Measurements from ENCODE around the gene KCNMB2. TPM values are rescaled to one million over a fixed set of nuclear protein-coding genes. Genes with fewer than 3 reads are reported as not detected.

The KCNMB2 gene
- polyA plus RNA-seq, 1 donor (not counting 4 experiments of a cell fraction or from before 2014, with no cell fraction given) = not detected

- no peaks in the 10 kb centered on the region for H3K79me2 ChIP-seq (ENCODE audit: control insufficient read depth, insufficient read depth, low read length)
- no peaks in the 10 kb centered on the region for H3K9me3 ChIP-seq (ENCODE audit: control insufficient read depth, low read depth, low read length)
- no peak overlapping the region for H2AFZ ChIP-seq (ENCODE audit: control insufficient read depth, low read length)
- H3K9ac ChIP-seq (ENCODE audit: control insufficient read depth, extremely low read depth, insufficient read depth, low read length) = no peak overlapping the region
- no peaks in the 10 kb centered on the region for H3K4me1 ChIP-seq (ENCODE audit: control insufficient read depth, extremely low read depth, insufficient read depth, low read length)
- FAIRE-seq (no peak), DNase-seq (ENCODE audit: low read depth, low spot score) (no peak)
- no peaks in the 10 kb centered on the region for H3K27me3 ChIP-seq (ENCODE audit: control insufficient read depth, extremely low read depth, insufficient read depth, low read length)
- no peaks in the 10 kb centered on the region for H3K36me3 ChIP-seq (ENCODE audit: control insufficient read depth in 2 of 2, extremely low read depth in 1 of 2, insufficient read depth in 2 of 2, low read length in 2 of 2)
- no peak overlapping the region for H3K4me2 ChIP-seq (ENCODE audit: control insufficient read depth, extremely low read depth, insufficient read depth, low read depth, low read length)
- H3K27ac ChIP-seq (ENCODE audit: control insufficient read depth, insufficient read depth, low read length) = no peak overlapping the region
- TF ChIP-seq CTCF (optimal IDR thresholded peaks at IDR 0.05 in 1 of 3, IDR thresholded peaks at IDR 0.05 in 1 of 3, conservative IDR thresholded peaks at IDR 0.05 in 1 of 3; ENCODE audit: extremely low read depth in 1 of 3, insufficient read depth in 2 of 3, low read length in 3 of 3) (no peak), EZH2 (IDR thresholded peaks at IDR 0.05; ENCODE audit: low read length) (no peak)
- dilution Hi-C loops (cut with MboI; ENCODE audit: extremely low pct_ligation_motif_present, low sequenced_read_pairs) = no loop called here
- H3K9me1 ChIP-seq (ENCODE audit: control insufficient read depth, extremely low read depth, insufficient read depth, low read length) = no peaks in the 10 kb centered on the region
- H3K4me3 ChIP-seq (ENCODE audit: control insufficient read depth in 2 of 3, extremely low read depth in 1 of 3, insufficient read depth in 2 of 3, low read depth in 1 of 3, low read length in 3 of 3) = no peak overlapping the region
- no peaks in the 10 kb centered on the region for H4K20me1 ChIP-seq (ENCODE audit: control insufficient read depth, extremely low read depth, insufficient read depth, low read length)
Measured at GRCh38 chr3:178795349-178795748, 259.1 kb downstream of the KCNMB2 start.

DNA sequence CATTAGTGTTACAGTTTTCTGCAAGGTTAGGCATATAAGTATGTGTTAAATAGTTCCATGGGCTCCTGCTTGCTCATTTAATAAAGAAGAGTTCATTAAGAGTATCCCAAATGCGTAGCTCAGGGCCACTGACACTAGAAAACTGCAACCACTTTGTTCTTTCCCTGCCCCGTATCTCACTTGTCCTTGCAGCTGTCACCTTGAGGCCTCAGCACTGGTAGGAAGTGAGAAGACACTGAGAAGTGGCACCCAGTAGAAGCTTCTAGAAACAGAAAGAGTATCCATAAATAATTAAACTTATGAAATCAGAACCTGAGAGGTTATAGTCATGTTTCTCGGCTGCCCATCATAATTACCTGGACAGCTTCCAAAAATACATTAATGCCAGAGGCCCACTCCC lies 266.0 kb downstream of the KCNMB2 start:
- H3K4me2 ChIP-seq (ENCODE audit: control insufficient read depth, extremely low read depth, insufficient read depth, low read depth, low read length) = no peak overlapping the region
- H3K36me3 ChIP-seq (ENCODE audit: control insufficient read depth in 2 of 2, extremely low read depth in 1 of 2, insufficient read depth in 2 of 2, low read length in 2 of 2) = no peaks in the 10 kb centered on the region
- FAIRE-seq (no peak), DNase-seq (ENCODE audit: low read depth, low spot score) (no peak)
- H3K27ac ChIP-seq (ENCODE audit: control insufficient read depth, insufficient read depth, low read length) = no peak overlapping the region
- H3K9ac ChIP-seq (ENCODE audit: control insufficient read depth, extremely low read depth, insufficient read depth, low read length) = no peak overlapping the region
- dilution Hi-C loops (cut with MboI; ENCODE audit: extremely low pct_ligation_motif_present, low sequenced_read_pairs) = no loop called here
- no peak overlapping the region for H2AFZ ChIP-seq (ENCODE audit: control insufficient read depth, low read length)
- no peaks in the 10 kb centered on the region for H3K9me1 ChIP-seq (ENCODE audit: control insufficient read depth, extremely low read depth, insufficient read depth, low read length)
- no peaks in the 10 kb centered on the region for H3K27me3 ChIP-seq (ENCODE audit: control insufficient read depth, extremely low read depth, insufficient read depth, low read length)
- no peak for TF ChIP-seq CTCF (optimal IDR thresholded peaks at IDR 0.05 in 1 of 3, IDR thresholded peaks at IDR 0.05 in 1 of 3, conservative IDR thresholded peaks at IDR 0.05 in 1 of 3; ENCODE audit: extremely low read depth in 1 of 3, insufficient read depth in 2 of 3, low read length in 3 of 3)
- TF ChIP-seq EZH2 (IDR thresholded peaks at IDR 0.05; ENCODE audit: low read length) = no peak
- no peaks in the 10 kb centered on the region for H3K79me2 ChIP-seq (ENCODE audit: control insufficient read depth, insufficient read depth, low read length)
- no peaks in the 10 kb centered on the region for H3K9me3 ChIP-seq (ENCODE audit: control insufficient read depth, low read depth, low read length)
- H3K4me1 ChIP-seq (ENCODE audit: control insufficient read depth, extremely low read depth, insufficient read depth, low read length) = no peaks in the 10 kb centered on the region
- H3K4me3 ChIP-seq (ENCODE audit: control insufficient read depth in 2 of 3, extremely low read depth in 1 of 3, insufficient read depth in 2 of 3, low read depth in 1 of 3, low read length in 3 of 3) = no peak overlapping the region
- no peaks in the 10 kb centered on the region for H4K20me1 ChIP-seq (ENCODE audit: control insufficient read depth, extremely low read depth, insufficient read depth, low read length)

Measured in keratinocyte (primary cell).